Omental fat pad (tissue), 4 donors: Measurements from ENCODE around the gene PTGER1. TPM values are rescaled to one million over a fixed set of nuclear protein-coding genes. Genes with fewer than 3 reads are reported as not detected.

Source experiments
- ATAC-seq: fragments of 150-250 bp; one replicate; pipeline ENCODE4 v1.9.1; 2016; ENCODE audit warnings: mild to moderate bottlenecking, moderate library complexity; ENCODE audit not compliant: low FRiP score
- DNase-seq: peaks from one replicate; pipeline ENCODE4 v3.0.0-alpha.2; 2019; ENCODE audit warnings: low spot score
- small RNA-seq: library from RNA; depleted of rRNA; stranded (forward); fragments of <200 nt; gene quantifications from one replicate; pipeline ENCODE3, GENCODE V24; 2016
- total RNA-seq, 4 donors: library from RNA; depleted of rRNA; stranded (reverse); fragments of >200 nt; gene quantifications; one replicate each; pipeline ENCODE4 v1.1.0, GENCODE V29; 2016
- TF ChIP-seq, protein P1 (sequence below), 3 donors: fragments of 450-650 bp; IDR thresholded peaks; one replicate each; pipeline ENCODE4 v1.5.1; 2016 to 2017; ENCODE audit warnings: antibody characterized with exemption in 3 of 3, mild to moderate bottlenecking in 3 of 3, moderate library complexity in 2 of 3

PTGER1 gene
- total RNA-seq, 4 donors from 2014 or later = not detected

GRCh38 chr19:14428882-14429416 lies 46.2 kb downstream of the PTGER1 start:
- no peak for DNase-seq
- TF ChIP-seq, protein P1, sequence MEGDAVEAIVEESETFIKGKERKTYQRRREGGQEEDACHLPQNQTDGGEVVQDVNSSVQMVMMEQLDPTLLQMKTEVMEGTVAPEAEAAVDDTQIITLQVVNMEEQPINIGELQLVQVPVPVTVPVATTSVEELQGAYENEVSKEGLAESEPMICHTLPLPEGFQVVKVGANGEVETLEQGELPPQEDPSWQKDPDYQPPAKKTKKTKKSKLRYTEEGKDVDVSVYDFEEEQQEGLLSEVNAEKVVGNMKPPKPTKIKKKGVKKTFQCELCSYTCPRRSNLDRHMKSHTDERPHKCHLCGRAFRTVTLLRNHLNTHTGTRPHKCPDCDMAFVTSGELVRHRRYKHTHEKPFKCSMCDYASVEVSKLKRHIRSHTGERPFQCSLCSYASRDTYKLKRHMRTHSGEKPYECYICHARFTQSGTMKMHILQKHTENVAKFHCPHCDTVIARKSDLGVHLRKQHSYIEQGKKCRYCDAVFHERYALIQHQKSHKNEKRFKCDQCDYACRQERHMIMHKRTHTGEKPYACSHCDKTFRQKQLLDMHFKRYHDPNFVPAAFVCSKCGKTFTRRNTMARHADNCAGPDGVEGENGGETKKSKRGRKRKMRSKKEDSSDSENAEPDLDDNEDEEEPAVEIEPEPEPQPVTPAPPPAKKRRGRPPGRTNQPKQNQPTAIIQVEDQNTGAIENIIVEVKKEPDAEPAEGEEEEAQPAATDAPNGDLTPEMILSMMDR (IDR thresholded peaks at IDR 0.05) = no peak
- ATAC-seq = no peak

- no peak for ATAC-seq
- TF ChIP-seq, protein P1 (IDR thresholded peaks at IDR 0.05) = no peak
- DNase-seq = no peak
These were observed 47.7 kb downstream of the PTGER1 start for GRCh38 chr19:14427461-14427860.

- TF ChIP-seq, protein P1 (IDR thresholded peaks at IDR 0.05) = no peak
- ATAC-seq (peak; percentile 85), DNase-seq (no peak)
These were observed 49.4 kb downstream of the PTGER1 start for GRCh38 chr19:14425696-14426138.

Small RNA genes within 50 kb of the gene (small RNA-seq; reads per million reads assigned to genes)
- gene SNRPGP15 = not detected

Other genes starting within 250 kb of the PTGER1 start
- gene ADGRE5, start 93.9 kb downstream of the PTGER1 start, total RNA-seq = 100 to 1,000 TPM in 1 of 4 donors, 10 to 100 TPM in 3; 38.1 to 106 (median 62.8) TPM
- gene DDX39A, start 56.0 kb downstream of the PTGER1 start, total RNA-seq = 100 to 1,000 TPM in 1 of 4 donors, 10 to 100 TPM in 3; 68.4 to 139 (median 76.3) TPM
- gene PKN1, start 42.0 kb downstream of the PTGER1 start, total RNA-seq = 100 to 1,000 TPM in 1 of 4 donors, 10 to 100 TPM in 3; 47.3 to 104 (median 85.0) TPM
- 10 to 100 TPM; 47.0 to 77.6 (median 59.0) TPM for gene GIPC1, start 20.8 kb upstream of the PTGER1 start, total RNA-seq
- gene DNAJB1, start 43.0 kb upstream of the PTGER1 start, total RNA-seq = 100 to 1,000 TPM in 3 of 4 donors, 10 to 100 TPM in 1; 67.5 to 669 (median 116) TPM
- 10 to 100 TPM; 32.9 to 58.1 (median 46.8) TPM for gene TECR, start 54.2 kb upstream of the PTGER1 start, total RNA-seq
- 100 to 1,000 TPM; 194 to 357 (median 322) TPM for gene NDUFB7, start 96.7 kb upstream of the PTGER1 start, total RNA-seq
- under 1 TPM in 1 of 4 donors, not detected in 3; 0.19 TPM for gene CLEC17A, start 107.7 kb upstream of the PTGER1 start, total RNA-seq
- gene ADGRE3, start 199.5 kb upstream of the PTGER1 start, total RNA-seq = 1 to 10 TPM in 1 of 4 donors, under 1 TPM in 1, not detected in 2; 0.24 to 7.1 TPM
- gene ZNF333, start 214.7 kb upstream of the PTGER1 start, total RNA-seq = 10 to 100 TPM; 13.0 to 35.2 (median 25.0) TPM